Muscle of arm (tissue), 12 donors: Measurements from ENCODE around the gene GNRH2. TPM values are rescaled to one million over a fixed set of nuclear protein-coding genes. Genes with fewer than 3 reads are reported as not detected.
A peak's percentile ranks its signal among the peaks of the same experiment; 100 is the strongest.
"Not testable (repeated sequence)": the region's sequence is repeated elsewhere in the genome, so short reads cannot be mapped to it uniquely, and the experiment has no call there.

Source experiments
- DNase-seq: peaks from one replicate; pipeline ENCODE4 v3.0.0-alpha.2; 2013
- polyA plus RNA-seq, 12 donors: library from polyadenylated mRNA; unstranded; fragments of 120-200 nt; gene quantifications; one replicate each; pipeline ENCODE4 v1.2.1, GENCODE V29; 2013; ENCODE audit not compliant: insufficient read length in 12 of 12

GNRH2 gene
- polyA plus RNA-seq, 12 donors, result 0.20 to 1.1 (median 0.35) TPM; not detected in 7

- DNase-seq, result peak; percentile 59
Measured at GRCh38 chr20:3041854-3042409, 1.5 kb upstream of the GNRH2 start.

- DNase-seq, result peak; percentile 66
Measured at GRCh38 chr20:3042625-3043024, 797 bp upstream of the GNRH2 start.

GRCh38 chr20:3044336-3044965 lies 1.0 kb downstream of the GNRH2 start:
- no peak for DNase-seq

- DNase-seq, result no peak
Measured at GRCh38 chr20:3045042-3045815, 1.8 kb downstream of the GNRH2 start.

GRCh38 chr20:3045816-3046676 lies 2.6 kb downstream of the GNRH2 start, which contains the start of gene MRPS26:
MRPS26 (plus strand) TSS chr20:3046052; CDS start chr20:3046069, 17 bp downstream.
- DNase-seq, result peak; percentile 93

GRCh38 chr20:3046677-3047462 lies 3.4 kb downstream of the GNRH2 start:
- DNase-seq, result no peak

- no peak for DNase-seq
Measured at GRCh38 chr20:3047486-3048419, 4.3 kb downstream of the GNRH2 start.

- no peak for DNase-seq
Measured at GRCh38 chr20:3051385-3052019, 8.1 kb downstream of the GNRH2 start.

- no peak for DNase-seq
Measured at GRCh38 chr20:3059489-3059888, 16.1 kb downstream of the GNRH2 start.

GRCh38 chr20:3064119-3064518 lies 20.7 kb downstream of the GNRH2 start:
- not testable (repeated sequence) for DNase-seq

GRCh38 chr20:3067139-3068014 lies 24.0 kb downstream of the GNRH2 start:
- DNase-seq, result no peak

GRCh38 chr20:3068075-3068474 lies 24.7 kb downstream of the GNRH2 start:
- DNase-seq, result no peak

GRCh38 chr20:3068986-3069900 lies 25.8 kb downstream of the GNRH2 start:
- no peak for DNase-seq

- DNase-seq, result no peak
Measured at GRCh38 chr20:3070725-3071124, 27.3 kb downstream of the GNRH2 start.

- DNase-seq, result no peak
Measured at GRCh38 chr20:3071266-3071609, 27.8 kb downstream of the GNRH2 start.

GRCh38 chr20:3071610-3072529 lies 28.4 kb downstream of the GNRH2 start, which contains the start of gene OXT:
OXT (plus strand) TSS chr20:3071620; CDS start chr20:3071656, 36 bp downstream.
- no peak for DNase-seq
